ENCODE results near the gene JUP.
"Not testable (repeated sequence)": the region's sequence is repeated elsewhere in the genome, so short reads cannot be mapped to it uniquely, and the experiment has no call there.

The JUP gene

DNA sequence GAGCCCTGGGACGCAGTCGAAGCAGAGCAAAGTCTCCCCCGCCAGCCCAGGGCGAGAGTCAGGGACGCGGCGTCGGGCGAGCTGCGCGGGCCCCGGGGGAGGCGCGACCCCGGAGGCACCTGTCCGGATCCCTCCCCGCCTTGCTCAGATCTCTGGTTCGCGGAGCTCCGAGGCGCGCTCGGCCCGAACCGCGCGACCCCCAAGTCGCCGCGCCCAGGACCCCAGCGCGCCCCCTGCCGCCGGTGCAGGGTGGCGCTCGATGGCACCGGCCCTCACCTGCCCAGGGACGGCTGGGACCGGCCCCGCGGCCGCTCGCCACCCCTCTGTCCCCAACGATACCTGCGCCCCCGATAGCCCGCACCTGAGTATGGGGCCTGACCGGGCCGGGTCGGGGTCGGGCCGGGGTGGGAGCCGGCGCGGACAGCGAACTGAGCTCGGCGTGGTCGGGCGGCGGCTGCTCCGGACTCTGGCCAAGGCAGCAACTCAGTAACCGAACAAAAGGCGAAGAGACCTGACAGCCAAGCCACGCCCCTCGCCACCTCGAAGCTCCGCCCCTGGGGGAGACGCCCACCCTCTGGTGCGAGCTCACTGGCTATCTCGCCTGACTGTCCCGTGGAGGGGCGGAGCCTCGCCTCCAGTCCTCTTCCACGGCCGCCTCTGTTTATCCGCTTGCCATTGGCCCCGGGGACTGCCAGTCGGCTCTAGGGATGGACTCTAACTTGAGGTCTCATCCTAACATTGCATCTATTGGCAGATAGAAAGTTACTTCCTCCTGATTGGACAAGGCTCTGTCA lies at the start of gene JUP:
TSS of gene JUP (minus strand) at position 485 of the 794 bp plus-strand sequence. CDS start 14,857 bp downstream, outside the sequence.
- DNase-seq: peak; percentile 96

DNA sequence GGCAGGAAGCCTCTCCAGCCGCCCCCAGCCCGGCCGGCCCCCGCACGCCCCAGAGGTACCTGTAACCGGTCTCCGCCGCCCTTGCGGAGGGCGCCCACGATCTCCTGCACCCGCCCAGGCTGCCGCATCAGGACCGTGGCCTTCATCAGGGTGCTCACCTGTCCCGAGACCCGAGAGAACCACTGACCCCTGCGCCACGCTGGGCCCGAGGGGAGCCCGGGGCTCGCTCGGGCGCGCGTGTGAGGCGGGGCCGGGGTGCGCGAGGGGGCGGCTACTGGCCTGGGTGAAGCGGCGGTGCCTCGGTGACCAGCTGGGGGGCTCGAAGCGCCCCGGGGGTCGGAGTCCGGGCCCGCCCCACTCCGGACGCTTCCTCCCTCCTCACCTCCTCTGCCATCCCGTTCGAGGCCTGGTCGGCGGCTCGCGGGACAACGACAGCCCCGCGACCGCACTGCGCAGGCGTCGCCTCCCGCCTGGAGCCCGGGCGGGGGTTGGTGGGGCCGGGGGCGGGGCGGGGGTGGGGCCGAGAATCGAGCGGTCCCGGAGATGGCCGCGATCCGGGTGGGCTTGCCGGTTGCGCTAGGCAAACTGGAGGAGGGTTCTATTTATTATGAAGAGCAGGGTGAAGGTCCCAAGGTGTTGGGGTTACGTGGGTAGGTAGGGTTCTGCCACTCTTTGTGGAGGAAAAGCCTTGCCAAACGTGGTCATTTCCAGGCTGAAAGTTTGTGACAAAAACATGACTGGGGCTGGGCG lies 49.5 kb upstream of the JUP start, which contains the start of gene NT5C3B:
TSS of gene NT5C3B (minus strand) at position 433 of the 750 bp plus-strand sequence. CDS start at position 394, 39 bp downstream.
- DNase-seq: no peak

- no peak for DNase-seq
These were observed 48.8 kb upstream of the JUP start for GRCh38 chr17:41835214-41835799.

- DNase-seq: not testable (repeated sequence)
These were observed 43.5 kb upstream of the JUP start for GRCh38 chr17:41829961-41830360.

DNA sequence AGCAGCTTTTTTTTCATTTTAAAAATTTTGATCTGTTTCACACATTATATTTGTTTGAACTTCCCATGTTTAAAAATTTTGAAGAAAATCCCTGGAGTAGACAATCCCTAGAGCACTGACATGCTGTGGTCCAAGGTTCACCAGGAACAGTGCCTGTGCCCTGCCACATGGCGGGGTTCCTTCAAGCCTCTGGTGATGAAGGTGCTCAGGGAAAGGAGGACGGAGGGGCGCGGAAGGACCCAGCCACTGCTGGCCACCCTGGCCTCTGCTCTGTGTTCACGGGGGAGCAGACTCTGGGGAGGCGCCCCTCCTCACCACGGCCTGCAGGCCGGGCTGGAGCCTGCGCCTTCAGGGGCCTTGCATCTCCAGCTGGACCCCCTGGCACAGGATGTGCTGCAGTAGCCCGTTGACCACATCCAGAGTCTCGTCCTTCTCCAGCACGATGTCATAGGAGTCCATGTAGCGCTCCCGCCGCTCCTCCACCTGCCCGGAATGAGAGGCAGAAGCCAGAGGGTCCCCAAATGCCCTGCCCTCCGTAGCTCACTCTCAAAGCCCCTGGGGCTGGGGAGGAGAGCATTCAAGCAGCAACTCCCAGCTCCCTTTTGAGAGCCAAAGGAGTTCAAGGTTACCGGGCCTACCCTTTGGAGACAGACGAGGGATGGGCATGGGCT lies 38.8 kb upstream of the JUP start:
- no peak for DNase-seq

- DNase-seq: no peak
These were observed 37.6 kb upstream of the JUP start for GRCh38 chr17:41824086-41824485.

GRCh38 chr17:41823580-41823979 lies 37.1 kb upstream of the JUP start:
- DNase-seq: no peak

DNA sequence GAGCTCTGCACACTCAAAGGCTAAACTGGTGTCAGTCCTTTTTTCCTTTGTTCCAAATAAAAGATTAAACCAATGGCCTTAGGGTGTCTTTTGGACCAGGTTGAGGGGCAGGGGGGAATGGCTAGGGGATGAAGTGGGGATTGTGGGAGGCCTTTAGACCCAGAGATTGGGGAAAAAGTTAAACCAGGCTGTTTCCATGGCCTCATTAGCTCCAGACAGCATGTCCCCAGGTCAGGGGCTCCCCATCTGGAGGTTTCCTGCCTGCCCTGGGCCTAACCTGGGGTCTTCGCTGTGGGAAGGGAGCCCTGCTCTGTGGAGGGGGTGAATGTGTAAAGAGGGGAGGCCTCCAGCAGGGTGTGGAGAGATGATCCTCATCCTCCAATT lies 36.6 kb upstream of the JUP start:
- no peak for DNase-seq

- no peak for DNase-seq
These were observed 36.0 kb upstream of the JUP start for GRCh38 chr17:41822216-41823140.

DNA sequence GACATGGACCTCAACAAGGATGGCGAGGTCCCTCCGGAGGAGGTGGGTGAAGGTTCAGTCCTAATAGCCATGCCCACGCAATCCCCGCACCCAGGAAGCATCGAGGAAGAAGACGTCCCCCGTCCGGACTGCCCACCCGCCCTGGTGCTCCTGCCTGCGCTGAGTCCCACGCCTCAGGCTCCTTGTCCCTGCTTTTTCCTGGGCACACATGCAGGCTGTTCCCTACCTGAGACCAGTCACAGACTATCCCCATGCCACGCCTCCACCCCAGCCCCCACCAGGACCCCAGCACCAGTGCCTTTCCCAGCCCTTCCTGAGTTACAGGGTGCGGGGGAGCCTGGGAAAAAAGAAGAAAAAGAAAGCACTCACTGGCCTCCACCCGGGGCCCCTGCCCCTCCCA lies 35.3 kb upstream of the JUP start:
- DNase-seq: no peak

GRCh38 chr17:41818024-41818423 lies 31.5 kb upstream of the JUP start:
- no peak for DNase-seq

DNA sequence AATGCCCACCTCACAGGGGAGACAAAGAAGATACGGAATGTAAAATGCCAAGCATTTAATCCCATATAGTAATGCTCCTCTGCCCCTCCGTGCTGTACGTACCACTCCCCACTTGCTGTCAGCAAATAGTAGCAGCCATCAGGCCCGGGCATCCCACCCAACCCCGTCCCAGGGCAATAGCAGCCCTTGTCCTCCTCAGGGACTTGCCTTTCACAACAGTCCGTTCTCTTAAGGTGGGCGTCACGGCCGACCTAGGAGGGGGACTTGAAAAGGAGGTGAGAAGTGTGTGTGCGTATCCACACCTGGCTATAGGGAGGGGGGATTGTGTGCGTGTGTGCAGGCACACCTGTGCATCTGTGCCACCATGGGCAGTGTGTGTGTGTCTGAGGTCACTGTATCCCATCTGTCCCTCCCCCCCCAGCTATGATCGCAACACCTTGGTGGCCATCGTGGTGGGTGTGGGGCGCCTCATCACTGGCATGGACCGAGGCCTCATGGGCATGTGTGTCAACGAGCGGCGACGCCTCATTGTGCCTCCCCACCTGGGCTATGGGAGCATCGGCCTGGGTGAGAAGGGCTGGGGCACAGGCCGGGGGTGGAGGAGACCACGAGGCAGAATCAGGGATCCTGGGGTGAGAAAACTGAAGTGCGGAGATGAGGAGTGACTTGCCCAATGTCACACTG lies 30.3 kb upstream of the JUP start:
- DNase-seq: no peak

- no peak for DNase-seq
These were observed 27.7 kb upstream of the JUP start for GRCh38 chr17:41814195-41814594.

- no peak for DNase-seq
These were observed 27.2 kb upstream of the JUP start for GRCh38 chr17:41813699-41814124.

DNA sequence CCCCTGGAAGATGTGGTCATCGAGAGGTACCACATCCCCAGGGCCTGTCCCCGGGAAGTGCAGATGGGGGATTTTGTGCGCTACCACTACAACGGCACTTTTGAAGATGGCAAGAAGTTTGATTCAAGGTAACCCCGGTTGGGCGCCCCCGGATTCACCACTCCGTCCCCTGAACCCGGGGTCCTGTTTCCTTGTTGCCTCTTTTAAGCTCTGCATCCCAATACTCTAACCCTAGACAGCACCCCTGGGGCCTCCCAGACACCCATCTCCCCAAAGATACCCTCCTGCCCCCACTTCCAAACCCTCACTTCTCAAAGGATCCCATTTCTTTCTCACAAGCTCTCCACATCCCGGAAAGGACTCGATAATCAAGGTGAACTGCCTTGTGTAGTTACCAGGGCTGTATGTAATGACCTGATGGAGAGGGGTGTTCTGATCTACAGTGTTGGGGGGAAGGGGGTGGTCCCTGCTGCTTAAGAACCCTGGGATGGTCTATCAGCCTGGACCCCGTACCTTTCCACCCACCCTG lies 26.7 kb upstream of the JUP start:
- DNase-seq: no peak

GRCh38 chr17:41812381-41813151 lies 26.1 kb upstream of the JUP start, which contains the start of gene FKBP10:
Gene FKBP10, plus strand, starts transcription at chr17:41813004. Its CDS starts 31 bp downstream, at chr17:41813035.
- DNase-seq: no peak

- no peak for DNase-seq
These were observed 25.3 kb upstream of the JUP start, which contains the start of gene P3H4 for GRCh38 chr17:41811549-41812380. Gene P3H4, minus strand, starts transcription at chr17:41811949. Its CDS starts 34 bp downstream, at chr17:41811915.

- DNase-seq: no peak
These were observed 24.4 kb upstream of the JUP start for GRCh38 chr17:41810659-41811548.

Measured in NCI-H187 treated with DMSO at 0.1 percent for 48 hours (cell line).